Ascending aorta (tissue), 2 donors: Measurements from ENCODE around the gene MBNL2. TPM values are rescaled to one million over a fixed set of nuclear protein-coding genes. Genes with fewer than 3 reads are reported as not detected.

Source experiments
- DNase-seq, 2 donors: peaks; one replicate each; pipeline ENCODE4 v3.0.0-alpha.2; 2019; ENCODE audit warnings: low spot score in 2 of 2
- H3K27ac ChIP-seq, 2 donors: fragments of 200-600 bp; sonication (generic); one replicate each; pipeline ENCODE4 v1.5.1; 2016 to 2017; ENCODE audit warnings: mild to moderate bottlenecking in 1 of 2
- H3K27me3 ChIP-seq: fragments of 200-600 bp; sonication (generic); one replicate; pipeline ENCODE4 v1.5.1; 2017
- H3K36me3 ChIP-seq, 2 donors: fragments of 200-600 bp; sonication (generic); one replicate each; pipeline ENCODE4 v1.5.1; 2016
- H3K4me1 ChIP-seq, 2 donors: fragments of 200-600 bp; sonication (generic); one replicate each; pipeline ENCODE4 v1.5.1; 2016 to 2017; ENCODE audit warnings: mild to moderate bottlenecking in 1 of 2
- H3K4me3 ChIP-seq, 2 donors: fragments of 200-600 bp; sonication (generic); one replicate each; pipeline ENCODE4 v1.5.1; 2016 to 2017; ENCODE audit warnings: mild to moderate bottlenecking in 1 of 2
- H3K9me3 ChIP-seq, 2 donors: fragments of 200-600 bp; sonication (generic); one replicate each; pipeline ENCODE4 v1.5.1; 2016
- CTCF ChIP-seq, 3 experiments: fragments of 200-600 bp in 2 of 3; fragments of 450-650 bp in 1 of 3; sonication (generic) in 2 of 3; IDR thresholded peaks; one replicate each; pipeline ENCODE4 v1.5.1; 2016 to 2019; ENCODE audit warnings: antibody characterized with exemption in 3 of 3, mild to moderate bottlenecking in 1 of 3, moderate library complexity in 1 of 3
- intact Hi-C: fragments of 100-400 bp; cut with DNase I; formaldehyde crosslinking; loops from one replicate; pipeline ENCODE4 v1.15.1; 2023
- total RNA-seq: library from RNA; depleted of rRNA; stranded (reverse); fragments of >200 nt; gene quantifications from one replicate; pipeline ENCODE4 v1.1.0, GENCODE V29; 2016

Gene MBNL2
- total RNA-seq, 1 donor from 2014 or later = 38.7 TPM

GRCh38 chr13:97282705-97283104, 60.6 kb downstream of the MBNL2 start:
- no peak for TF ChIP-seq CTCF (IDR thresholded peaks at IDR 0.05)
- intact Hi-C loops = no loop called here
- H3K27me3 ChIP-seq = no peaks in the 10 kb centered on the region
- DNase-seq = no peak
- H3K4me3 ChIP-seq = no peak overlapping the region
- H3K4me1 ChIP-seq = peaks cover 7 to 56% of the 10 kb centered on the region in 2 donors
- H3K36me3 ChIP-seq = no peaks in the 10 kb centered on the region
- H3K27ac ChIP-seq = peak overlapping the region; percentile 5 to 24
- no peaks in the 10 kb centered on the region for H3K9me3 ChIP-seq

DNA sequence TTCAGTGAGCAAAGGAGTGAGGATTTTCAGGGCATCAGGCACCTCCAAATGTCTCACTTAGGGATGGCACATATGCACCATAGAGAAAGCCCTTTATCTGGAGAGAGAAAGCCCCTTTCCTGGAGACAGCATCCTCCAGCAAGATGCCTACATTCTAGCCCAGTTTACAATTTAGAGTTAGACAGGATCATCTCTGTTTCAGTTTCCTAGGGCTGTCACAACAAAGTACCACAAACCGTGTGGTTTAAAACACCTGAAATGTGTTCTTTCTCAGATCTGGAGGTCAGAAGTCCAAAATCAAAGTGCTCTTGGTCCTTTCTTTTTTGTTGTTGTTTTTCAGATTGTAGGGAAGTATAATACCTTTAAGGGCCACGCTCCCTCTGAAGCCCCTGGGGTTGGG, 61.8 kb downstream of the MBNL2 start:
- Histone ChIP-seq H3K4me3 (no peak overlapping the region), H3K27ac (peak overlapping the region; percentile 27 to 34), H3K27me3 (no peaks in the 10 kb centered on the region), H3K9me3 (no peaks in the 10 kb centered on the region), H3K4me1 (peaks cover 7 to 54% of the 10 kb centered on the region in 2 donors), H3K36me3 (no peaks in the 10 kb centered on the region)
- DNase-seq = no peak
- intact Hi-C loops = no loop called here
- no peak for TF ChIP-seq CTCF (IDR thresholded peaks at IDR 0.05)

DNA sequence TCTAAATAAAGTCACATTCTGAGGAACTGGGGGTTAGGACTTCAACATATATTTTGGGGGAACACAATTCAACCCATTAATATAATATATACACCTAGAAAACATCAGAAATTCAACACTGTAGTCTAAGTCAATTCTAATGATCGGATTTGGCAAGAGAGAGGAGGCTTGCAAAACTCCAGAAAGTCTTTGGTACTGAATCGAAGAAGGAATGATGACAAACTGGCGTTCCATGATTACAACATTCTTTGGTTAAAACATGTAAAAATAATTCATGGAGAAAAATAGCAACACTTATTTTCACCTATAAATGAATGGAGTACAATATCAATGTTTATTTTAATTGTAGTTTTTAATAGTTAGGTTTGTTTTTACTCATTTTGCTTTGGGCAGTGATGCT, 62.4 kb downstream of the MBNL2 start:
- DNase-seq = no peak
- H3K27ac ChIP-seq = peak overlapping the region; percentile 27 to 34
- no peaks in the 10 kb centered on the region for H3K27me3 ChIP-seq
- intact Hi-C loops = no loop called here
- H3K4me3 ChIP-seq = no peak overlapping the region
- TF ChIP-seq CTCF (IDR thresholded peaks at IDR 0.05) = no peak
- no peaks in the 10 kb centered on the region for H3K9me3 ChIP-seq
- H3K36me3 ChIP-seq = no peaks in the 10 kb centered on the region
- H3K4me1 ChIP-seq = peaks cover 7 to 52% of the 10 kb centered on the region in 2 donors

GRCh38 chr13:97285221-97285955, 63.3 kb downstream of the MBNL2 start:
- no peak for TF ChIP-seq CTCF (IDR thresholded peaks at IDR 0.05)
- Histone ChIP-seq H3K36me3 (no peaks in the 10 kb centered on the region), H3K4me3 (no peak overlapping the region), H3K27me3 (no peaks in the 10 kb centered on the region), H3K27ac (no peak overlapping the region), H3K9me3 (no peaks in the 10 kb centered on the region), H3K4me1 (peaks cover 4 to 47% of the 10 kb centered on the region in 2 donors)
- intact Hi-C loops = no loop called here
- DNase-seq = no peak

GRCh38 chr13:97286317-97287046, 64.3 kb downstream of the MBNL2 start:
- H3K36me3 ChIP-seq = no peaks in the 10 kb centered on the region
- DNase-seq = no peak
- no peak overlapping the region for H3K27ac ChIP-seq
- intact Hi-C loops = no loop called here
- no peak for TF ChIP-seq CTCF (IDR thresholded peaks at IDR 0.05)
- H3K9me3 ChIP-seq = no peaks in the 10 kb centered on the region
- H3K4me1 ChIP-seq = peaks cover 0 to 36% of the 10 kb centered on the region in 2 donors
- no peak overlapping the region for H3K4me3 ChIP-seq
- no peaks in the 10 kb centered on the region for H3K27me3 ChIP-seq
